ENCODE measurements around the gene SORCS2. TPM values are rescaled to one million over a fixed set of nuclear protein-coding genes. Genes with fewer than 3 reads are reported as not detected.

Gene SORCS2
- total RNA-seq, 1 experiment from 2014 or later: not detected

DNA sequence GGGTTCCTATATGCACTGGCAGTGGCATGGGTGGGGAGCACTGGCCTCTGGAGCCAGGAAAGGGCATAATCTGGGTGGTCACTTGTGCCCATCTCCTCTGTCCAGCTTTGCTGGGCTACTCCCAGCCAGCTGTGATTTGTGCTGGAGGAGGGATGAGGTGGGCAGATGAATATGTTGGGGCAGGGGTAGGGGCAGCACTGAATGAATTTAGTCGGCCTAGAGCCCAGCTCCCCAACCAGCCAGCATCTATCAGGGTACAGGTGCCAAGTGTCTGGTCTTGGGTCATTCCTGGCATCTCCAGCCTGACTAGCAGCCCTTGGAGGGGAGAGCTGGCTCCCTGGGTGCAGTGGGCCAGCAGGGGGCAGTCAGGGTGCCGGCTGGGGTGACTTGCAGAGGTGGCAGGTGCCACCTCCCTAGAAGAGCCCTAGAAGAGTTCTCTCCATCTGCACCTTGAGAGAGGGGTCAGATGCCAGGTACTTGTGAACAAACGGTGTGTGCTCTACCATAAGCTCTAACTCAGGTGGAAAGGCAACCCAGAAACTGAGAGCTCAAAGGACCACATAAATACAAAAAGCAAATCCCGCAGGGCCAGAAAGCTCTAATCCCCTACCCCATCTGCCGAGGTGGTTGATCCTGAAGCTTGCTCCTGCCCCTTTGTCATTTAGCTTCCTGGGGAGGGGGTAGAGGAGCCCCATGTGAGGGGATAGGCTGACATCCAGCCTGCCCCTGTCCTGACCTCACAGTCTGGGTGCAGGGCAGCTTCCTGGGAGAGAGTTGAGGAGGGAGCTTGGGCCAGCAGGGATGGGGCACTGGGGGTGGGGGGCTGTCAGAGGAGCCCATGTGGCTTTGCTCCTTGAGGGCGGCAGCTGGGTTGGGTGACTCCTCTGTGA lies 2.2 kb downstream of the SORCS2 start:
- H3K9me3 Mint-ChIP-seq (ENCODE audit: unreplicated experiment): no peaks in the 10 kb centered on the region
- no peaks in the 10 kb centered on the region for H3K36me3 Mint-ChIP-seq (ENCODE audit: insufficient read depth, unreplicated experiment)
- no peak overlapping the region for H3K4me3 Mint-ChIP-seq (ENCODE audit: unreplicated experiment)
- intact Hi-C loops (cut with micrococcal nuclease): no loop called here
- H3K27me3 Mint-ChIP-seq (ENCODE audit: insufficient read depth, unreplicated experiment): peaks cover 28% of the 10 kb centered on the region
- BruUV-seq (replicated peaks): no TSS peak
- DNase-seq (ENCODE audit: unreplicated experiment): no peak
- ChIA-PET POLR2A (no interaction called here), CTCF (interaction anchor here (0.6 to 6.2 kb wide), 17 partner anchors 10 to 608 kb away, joined by 3 to 49 read pairs (median 3); no protein-coding TSS in a partner anchor)
- TF ChIP-seq, protein P1, sequence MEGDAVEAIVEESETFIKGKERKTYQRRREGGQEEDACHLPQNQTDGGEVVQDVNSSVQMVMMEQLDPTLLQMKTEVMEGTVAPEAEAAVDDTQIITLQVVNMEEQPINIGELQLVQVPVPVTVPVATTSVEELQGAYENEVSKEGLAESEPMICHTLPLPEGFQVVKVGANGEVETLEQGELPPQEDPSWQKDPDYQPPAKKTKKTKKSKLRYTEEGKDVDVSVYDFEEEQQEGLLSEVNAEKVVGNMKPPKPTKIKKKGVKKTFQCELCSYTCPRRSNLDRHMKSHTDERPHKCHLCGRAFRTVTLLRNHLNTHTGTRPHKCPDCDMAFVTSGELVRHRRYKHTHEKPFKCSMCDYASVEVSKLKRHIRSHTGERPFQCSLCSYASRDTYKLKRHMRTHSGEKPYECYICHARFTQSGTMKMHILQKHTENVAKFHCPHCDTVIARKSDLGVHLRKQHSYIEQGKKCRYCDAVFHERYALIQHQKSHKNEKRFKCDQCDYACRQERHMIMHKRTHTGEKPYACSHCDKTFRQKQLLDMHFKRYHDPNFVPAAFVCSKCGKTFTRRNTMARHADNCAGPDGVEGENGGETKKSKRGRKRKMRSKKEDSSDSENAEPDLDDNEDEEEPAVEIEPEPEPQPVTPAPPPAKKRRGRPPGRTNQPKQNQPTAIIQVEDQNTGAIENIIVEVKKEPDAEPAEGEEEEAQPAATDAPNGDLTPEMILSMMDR (IDR thresholded peaks at IDR 0.05; ENCODE audit: unreplicated experiment): no peak
- H3K4me1 Mint-ChIP-seq (ENCODE audit: insufficient read depth, unreplicated experiment): peaks cover 14% of the 10 kb centered on the region
- H3K27ac Mint-ChIP-seq (ENCODE audit: low read depth, unreplicated experiment): no peak overlapping the region

DNA sequence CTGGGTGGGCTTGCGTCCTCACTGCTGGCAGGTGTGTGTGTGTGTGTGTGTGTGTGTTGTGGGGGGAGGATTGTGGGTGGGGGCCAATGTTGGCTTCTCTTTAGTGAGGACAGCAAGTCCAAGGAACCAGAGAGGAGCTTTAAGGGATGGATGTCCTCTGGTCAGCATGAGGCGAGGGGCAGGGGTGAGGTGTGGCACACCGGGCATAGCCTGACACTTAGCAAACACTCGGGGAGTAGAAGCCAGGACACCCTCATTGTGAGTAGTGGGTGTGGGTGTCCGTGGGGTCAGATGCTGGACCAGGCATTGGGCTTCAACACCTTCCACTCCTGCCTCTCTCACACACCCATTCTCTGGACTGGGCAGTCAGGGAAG lies 2.8 kb downstream of the SORCS2 start:
- Mint-ChIP-seq H3K27ac (ENCODE audit: low read depth, unreplicated experiment) (no peak overlapping the region), H3K36me3 (ENCODE audit: insufficient read depth, unreplicated experiment) (no peaks in the 10 kb centered on the region), H3K4me3 (ENCODE audit: unreplicated experiment) (no peak overlapping the region), H3K9me3 (ENCODE audit: unreplicated experiment) (no peaks in the 10 kb centered on the region), H3K27me3 (ENCODE audit: insufficient read depth, unreplicated experiment) (peaks cover 21% of the 10 kb centered on the region), H3K4me1 (ENCODE audit: insufficient read depth, unreplicated experiment) (peaks cover 14% of the 10 kb centered on the region)
- no TSS peak for BruUV-seq (replicated peaks)
- CTCF ChIA-PET: interaction anchor here (0.6 to 6.2 kb wide), 13 partner anchors 10 to 608 kb away, joined by 3 to 49 read pairs (median 4); no protein-coding TSS in a partner anchor
- intact Hi-C loops (cut with micrococcal nuclease): no loop called here
- no peak for DNase-seq (ENCODE audit: unreplicated experiment)
- TF ChIP-seq, protein P1 (IDR thresholded peaks at IDR 0.05; ENCODE audit: unreplicated experiment): no peak
- POLR2A ChIA-PET: interaction anchor here (1.0 kb wide), 1 partner anchor 26 kb away, joined by 3 read pairs; no protein-coding TSS in a partner anchor

DNA sequence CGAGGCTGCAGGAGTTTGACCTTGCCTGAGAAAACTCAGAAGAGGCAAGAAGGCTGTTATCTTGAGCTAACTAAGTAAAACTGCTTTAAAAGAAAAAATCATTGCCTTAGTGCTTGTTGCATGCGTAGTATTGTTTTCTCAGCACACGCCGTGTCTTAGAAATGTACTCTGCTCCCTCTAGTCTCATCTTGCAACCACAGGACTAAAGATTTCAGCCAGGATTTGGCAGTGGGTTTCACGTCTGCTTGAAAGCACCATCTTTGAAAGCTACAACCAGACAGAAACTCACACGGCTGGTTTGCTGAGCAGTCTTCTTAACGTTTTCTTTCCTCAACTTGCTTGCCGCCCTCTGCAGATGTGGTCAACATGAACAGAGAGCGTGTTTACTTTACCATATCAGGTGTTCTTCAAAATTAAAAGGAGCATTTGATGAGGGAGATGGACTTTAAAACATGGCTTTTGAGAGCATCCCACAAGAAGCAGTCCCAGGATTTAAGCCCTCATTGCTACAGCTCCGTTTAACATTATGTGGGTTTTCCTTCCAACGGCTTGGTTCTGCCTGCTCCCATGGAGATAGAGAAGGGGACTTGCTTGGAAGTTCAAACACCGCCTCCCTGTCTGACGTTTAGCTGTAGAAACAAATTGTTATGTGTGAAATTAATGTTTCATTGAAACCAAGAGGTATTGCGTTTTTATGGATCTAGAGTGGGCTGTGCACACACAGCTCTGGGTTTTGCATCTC lies 3.4 kb downstream of the SORCS2 start:
- POLR2A ChIA-PET: interaction anchor here (1.0 to 1.7 kb wide), 2 partner anchors 11 to 26 kb away, joined by 3 to 6 read pairs; no protein-coding TSS in a partner anchor
- no peak overlapping the region for H3K27ac Mint-ChIP-seq (ENCODE audit: low read depth, unreplicated experiment)
- CTCF ChIA-PET: interaction anchor here (0.7 to 6.2 kb wide), 9 partner anchors 9 to 781 kb away, joined by 3 to 49 read pairs (median 6); no protein-coding TSS in a partner anchor
- DNase-seq (ENCODE audit: unreplicated experiment): no peak
- no peaks in the 10 kb centered on the region for H3K36me3 Mint-ChIP-seq (ENCODE audit: insufficient read depth, unreplicated experiment)
- intact Hi-C loops (cut with micrococcal nuclease): no loop called here
- peaks cover 14% of the 10 kb centered on the region for H3K4me1 Mint-ChIP-seq (ENCODE audit: insufficient read depth, unreplicated experiment)
- H3K4me3 Mint-ChIP-seq (ENCODE audit: unreplicated experiment): no peak overlapping the region
- H3K27me3 Mint-ChIP-seq (ENCODE audit: insufficient read depth, unreplicated experiment): peaks cover 16% of the 10 kb centered on the region
- TF ChIP-seq, protein P1 (IDR thresholded peaks at IDR 0.05; ENCODE audit: unreplicated experiment): no peak
- no TSS peak for BruUV-seq (replicated peaks)
- no peaks in the 10 kb centered on the region for H3K9me3 Mint-ChIP-seq (ENCODE audit: unreplicated experiment)

DNA sequence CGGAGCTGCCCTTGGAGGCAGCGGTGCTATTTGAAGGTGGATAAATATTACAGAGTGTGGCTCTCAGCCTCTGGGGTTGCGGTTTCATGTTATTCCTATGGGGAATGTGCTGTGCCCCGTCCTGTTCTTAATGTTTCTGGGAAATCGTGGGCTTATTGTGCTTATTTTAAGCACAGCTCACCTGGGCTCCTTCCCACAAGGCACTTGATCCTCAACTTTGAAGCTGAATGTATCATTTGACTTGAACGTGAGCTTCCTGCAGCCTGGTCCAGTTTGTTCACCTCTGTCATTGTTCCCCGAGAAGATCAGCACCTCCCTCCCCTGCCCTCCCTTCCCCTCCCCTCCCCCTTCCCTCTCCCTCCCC lies 3.9 kb downstream of the SORCS2 start:
- peaks cover 14% of the 10 kb centered on the region for H3K4me1 Mint-ChIP-seq (ENCODE audit: insufficient read depth, unreplicated experiment)
- H3K27me3 Mint-ChIP-seq (ENCODE audit: insufficient read depth, unreplicated experiment): peaks cover 14% of the 10 kb centered on the region
- ChIA-PET CTCF (interaction anchor here (1.7 to 6.2 kb wide), 5 partner anchors 26 to 606 kb away, joined by 4 to 49 read pairs (median 8); no protein-coding TSS in a partner anchor), POLR2A (interaction anchor here (1.0 to 1.7 kb wide), 2 partner anchors 10 to 25 kb away, joined by 3 to 6 read pairs; no protein-coding TSS in a partner anchor)
- no peaks in the 10 kb centered on the region for H3K36me3 Mint-ChIP-seq (ENCODE audit: insufficient read depth, unreplicated experiment)
- H3K9me3 Mint-ChIP-seq (ENCODE audit: unreplicated experiment): no peaks in the 10 kb centered on the region
- H3K27ac Mint-ChIP-seq (ENCODE audit: low read depth, unreplicated experiment): no peak overlapping the region
- BruUV-seq (replicated peaks): no TSS peak
- intact Hi-C loops (cut with micrococcal nuclease): no loop called here
- DNase-seq (ENCODE audit: unreplicated experiment): no peak
- no peak overlapping the region for H3K4me3 Mint-ChIP-seq (ENCODE audit: unreplicated experiment)
- TF ChIP-seq, protein P1 (IDR thresholded peaks at IDR 0.05; ENCODE audit: unreplicated experiment): no peak

All from MCF 10A (cell line).